Uterus (tissue), 4 donors: ENCODE data around the gene PPP3R1. TPM values are rescaled to one million over a fixed set of nuclear protein-coding genes. Genes with fewer than 3 reads are reported as not detected.

ENCODE experiments used
- DNase-seq, 2 donors: peaks; one replicate each; pipeline ENCODE4 v3.0.0-alpha.2; 2019 to 2020
- H3K27ac ChIP-seq, 2 donors: fragments of 200-600 bp; sonication (generic); 1 replicate in 1 of 2; 2 replicates in 1 of 2; pipeline ENCODE4 v1.5.1; 2016 to 2018
- H3K27me3 ChIP-seq, 2 donors: fragments of 200-600 bp; sonication (generic); one replicate each; pipeline ENCODE4 v1.5.1; 2018 to 2019; ENCODE audit warnings: control low read depth in 1 of 2
- H3K36me3 ChIP-seq, 2 donors: fragments of 200-600 bp; sonication (generic); one replicate each; pipeline ENCODE4 v1.5.1; 2019; ENCODE audit warnings: control low read depth in 1 of 2
- H3K4me1 ChIP-seq, 2 donors: fragments of 200-600 bp; sonication (generic); one replicate each; pipeline ENCODE4 v1.5.1; 2018 to 2019; ENCODE audit warnings: control low read depth in 1 of 2
- H3K4me3 ChIP-seq, 2 donors: fragments of 200-600 bp; sonication (generic); 1 replicate in 1 of 2; 2 replicates in 1 of 2; pipeline ENCODE4 v1.5.1; 2018 to 2019; ENCODE audit warnings: mild to moderate bottlenecking in 1 of 2
- H3K9me3 ChIP-seq, 2 donors: fragments of 200-600 bp; sonication (generic); one replicate each; pipeline ENCODE4 v1.5.1; 2019; ENCODE audit warnings: control low read depth in 1 of 2
- CTCF ChIP-seq, 4 experiments: fragments of 200-600 bp in 2 of 4; fragments of 450-650 bp in 2 of 4; sonication (generic) in 2 of 4; IDR thresholded peaks; one replicate each; pipeline ENCODE4 v1.5.1; 2016 to 2019; ENCODE audit warnings: antibody characterized with exemption in 4 of 4, mild to moderate bottlenecking in 2 of 4, moderate library complexity in 1 of 4
- POLR2A ChIP-seq, 2 donors: fragments of 450-650 bp; IDR thresholded peaks; one replicate each; pipeline ENCODE4 v1.6.1; 2016; ENCODE audit warnings: antibody characterized with exemption in 2 of 2, mild to moderate bottlenecking in 1 of 2, moderate library complexity in 1 of 2
- intact Hi-C: fragments of 100-400 bp; cut with DNase I; formaldehyde crosslinking; loops from one replicate; pipeline ENCODE4 v1.15.1; 2023; ENCODE audit warnings: low total_unique reads
- total RNA-seq, 4 donors: library from RNA; depleted of rRNA in 3 of 4; stranded (reverse); fragments of >200 nt in 3 of 4; gene quantifications; one replicate each; pipeline versions ENCODE4 v1.1.0 to v1.2.4, GENCODE V29; 2014 to 2023
- donor health status: DM: yes; HTN: yes; CAD: no.

The PPP3R1 gene
- total RNA-seq, 4 donors from 2014 or later, result 9.7 to 67.9 (median 56.0) TPM

GRCh38 chr2:68217729-68218128 lies 34.6 kb downstream of the PPP3R1 start:
- no peak overlapping the region for H3K4me3 ChIP-seq
- H3K27ac ChIP-seq, result no peak overlapping the region
- no peak for DNase-seq
- intact Hi-C loops, result no loop called here
- TF ChIP-seq CTCF (IDR thresholded peaks at IDR 0.05) (no peak), POLR2A (IDR thresholded peaks at IDR 0.05) (no peak)
- no peaks in the 10 kb centered on the region for H3K36me3 ChIP-seq
- H3K9me3 ChIP-seq, result no peaks in the 10 kb centered on the region
- H3K4me1 ChIP-seq, result no peaks in the 10 kb centered on the region
- H3K27me3 ChIP-seq, result no peaks in the 10 kb centered on the region

- no peak for TF ChIP-seq CTCF (IDR thresholded peaks at IDR 0.05)
- TF ChIP-seq POLR2A (IDR thresholded peaks at IDR 0.05), result no peak
- no peaks in the 10 kb centered on the region for H3K4me1 ChIP-seq
- no peak overlapping the region for H3K4me3 ChIP-seq
- no peaks in the 10 kb centered on the region for H3K27me3 ChIP-seq
- peak; percentile 29 to 33 for DNase-seq
- H3K36me3 ChIP-seq, result no peaks in the 10 kb centered on the region
- peak overlapping the region in 1 of 2 donors; percentile 1 for H3K27ac ChIP-seq
- H3K9me3 ChIP-seq, result no peaks in the 10 kb centered on the region
- intact Hi-C loops, result no loop called here
These were observed 35.6 kb downstream of the PPP3R1 start for GRCh38 chr2:68216454-68217310.

- no peaks in the 10 kb centered on the region for H3K4me1 ChIP-seq
- H3K27ac ChIP-seq, result no peak overlapping the region
- no peaks in the 10 kb centered on the region for H3K9me3 ChIP-seq
- H3K4me3 ChIP-seq, result no peak overlapping the region
- no peak for DNase-seq
- H3K27me3 ChIP-seq, result no peaks in the 10 kb centered on the region
- intact Hi-C loops, result no loop called here
- no peaks in the 10 kb centered on the region for H3K36me3 ChIP-seq
- no peak for TF ChIP-seq CTCF (IDR thresholded peaks at IDR 0.05)
- no peak for TF ChIP-seq POLR2A (IDR thresholded peaks at IDR 0.05)
These were observed 38.0 kb downstream of the PPP3R1 start for GRCh38 chr2:68214381-68214780.

- no peaks in the 10 kb centered on the region for H3K36me3 ChIP-seq
- no peak overlapping the region for H3K4me3 ChIP-seq
- DNase-seq, result no peak
- peaks cover 0 to 6% of the 10 kb centered on the region in 2 donors for H3K4me1 ChIP-seq
- intact Hi-C loops, result no loop called here
- no peak overlapping the region for H3K27ac ChIP-seq
- no peaks in the 10 kb centered on the region for H3K27me3 ChIP-seq
- TF ChIP-seq POLR2A (IDR thresholded peaks at IDR 0.05) (no peak), CTCF (IDR thresholded peaks at IDR 0.05) (no peak)
- no peaks in the 10 kb centered on the region for H3K9me3 ChIP-seq
These were observed 45.5 kb downstream of the PPP3R1 start for GRCh38 chr2:68206793-68207192.

GRCh38 chr2:68203587-68203986 lies 48.7 kb downstream of the PPP3R1 start:
- intact Hi-C loops, result no loop called here
- no peaks in the 10 kb centered on the region for H3K36me3 ChIP-seq
- no peak overlapping the region for H3K4me3 ChIP-seq
- no peak for DNase-seq
- no peaks in the 10 kb centered on the region for H3K27me3 ChIP-seq
- no peak for TF ChIP-seq POLR2A (IDR thresholded peaks at IDR 0.05)
- TF ChIP-seq CTCF (IDR thresholded peaks at IDR 0.05), result no peak
- H3K4me1 ChIP-seq, result peaks cover 0 to 6% of the 10 kb centered on the region in 2 donors
- no peaks in the 10 kb centered on the region for H3K9me3 ChIP-seq
- H3K27ac ChIP-seq, result peak overlapping the region in 1 of 2 donors; percentile 26
